Thoracic aorta (tissue), 2 donors: ENCODE results near the gene PDE1A. TPM values are rescaled to one million over a fixed set of nuclear protein-coding genes. Genes with fewer than 3 reads are reported as not detected.

Source experiments
- ATAC-seq: fragments of 150-250 bp; one replicate; pipeline ENCODE4 v1.8.0; 2017; ENCODE audit warnings: low read depth; ENCODE audit not compliant: insufficient number of reproducible peaks, low FRiP score
- DNase-seq: peaks from one replicate; pipeline ENCODE4 v3.0.0-alpha.2; 2020; ENCODE audit warnings: low spot score
- H3K27ac ChIP-seq, 2 donors: fragments of 200-600 bp; sonication (generic); 1 replicate in 1 of 2; 2 replicates in 1 of 2; pipeline ENCODE4 v1.5.1; 2016; ENCODE audit warnings: mild to moderate bottlenecking in 2 of 2, moderate library complexity in 2 of 2
- H3K27me3 ChIP-seq: fragments of 200-600 bp; sonication (generic); replicated peaks from 2 replicates; pipeline ENCODE4 v1.6.0; 2016; ENCODE audit warnings: mild to moderate bottlenecking; ENCODE audit not compliant: insufficient read depth
- H3K36me3 ChIP-seq: fragments of 200-600 bp; sonication (generic); one replicate; pipeline ENCODE4 v1.5.1; 2016
- H3K4me1 ChIP-seq, 2 donors: fragments of 200-600 bp; sonication (generic); 1 replicate in 1 of 2; 2 replicates in 1 of 2; pipeline versions ENCODE4 v1.5.1 to v1.6.0; 2016; ENCODE audit warnings: low read depth in 2 of 2, mild to moderate bottlenecking in 1 of 2; ENCODE audit not compliant: control insufficient read depth in 1 of 2
- H3K4me3 ChIP-seq: fragments of 200-600 bp; sonication (generic); 2 replicates; pipeline ENCODE4 v1.5.1; 2016; ENCODE audit warnings: mild to moderate bottlenecking
- H3K9me3 ChIP-seq: fragments of 200-600 bp; sonication (generic); 2 replicates; pipeline ENCODE4 v1.5.1; 2016
- CTCF ChIP-seq: fragments of 200-600 bp; sonication (generic); IDR thresholded peaks from one replicate; pipeline ENCODE4 v1.5.1; 2019; ENCODE audit warnings: antibody characterized with exemption
- total RNA-seq, 2 donors: library from RNA; depleted of rRNA; stranded (reverse); fragments of >200 nt; gene quantifications; one replicate each; pipeline versions ENCODE4 v1.1.0 to v1.2.3, GENCODE V29; 2016

PDE1A gene
- total RNA-seq, 2 donors from 2014 or later: 31.7 to 35.2 TPM

GRCh38 chr2:182359027-182359989 is 67.5 kb downstream of the PDE1A start:
- DNase-seq: no peak
- no peak for TF ChIP-seq CTCF
- peak overlapping the region; percentile 51 for H3K4me3 ChIP-seq
- no peaks in the 10 kb centered on the region for H3K27me3 ChIP-seq
- peaks cover 8 to 31% of the 10 kb centered on the region in 2 donors for H3K4me1 ChIP-seq
- no peaks in the 10 kb centered on the region for H3K36me3 ChIP-seq
- peak overlapping the region; percentile 55 to 61 for H3K27ac ChIP-seq
- no peaks in the 10 kb centered on the region for H3K9me3 ChIP-seq
- no peak for ATAC-seq

GRCh38 chr2:182358601-182359000 is 68.2 kb downstream of the PDE1A start:
- Histone ChIP-seq H3K36me3 (no peaks in the 10 kb centered on the region), H3K4me1 (peaks cover 8 to 31% of the 10 kb centered on the region in 2 donors), H3K27me3 (no peaks in the 10 kb centered on the region), H3K4me3 (no peak overlapping the region), H3K9me3 (no peaks in the 10 kb centered on the region), H3K27ac (peak overlapping the region; percentile 55 to 61)
- DNase-seq (no peak), ATAC-seq (no peak)
- no peak for TF ChIP-seq CTCF

- peaks cover 13 to 22% of the 10 kb centered on the region in 2 donors for H3K4me1 ChIP-seq
- DNase-seq (no peak), ATAC-seq (no peak)
- H3K36me3 ChIP-seq: no peaks in the 10 kb centered on the region
- no peak overlapping the region for H3K27ac ChIP-seq
- H3K4me3 ChIP-seq: no peak overlapping the region
- no peaks in the 10 kb centered on the region for H3K9me3 ChIP-seq
- no peaks in the 10 kb centered on the region for H3K27me3 ChIP-seq
- TF ChIP-seq CTCF: no peak
Observed at GRCh38 chr2:182355815-182356214, 71.0 kb downstream of the PDE1A start.

- Histone ChIP-seq H3K4me3 (no peak overlapping the region), H3K9me3 (no peaks in the 10 kb centered on the region), H3K27ac (no peak overlapping the region), H3K36me3 (no peaks in the 10 kb centered on the region), H3K4me1 (peaks cover 10 to 11% of the 10 kb centered on the region in 2 donors), H3K27me3 (no peaks in the 10 kb centered on the region)
- ATAC-seq: no peak
- TF ChIP-seq CTCF: no peak
- no peak for DNase-seq
Observed at GRCh38 chr2:182351427-182351826, 75.4 kb downstream of the PDE1A start.

- Histone ChIP-seq H3K27ac (peak overlapping the region; percentile 26 to 47), H3K27me3 (no peaks in the 10 kb centered on the region), H3K36me3 (no peaks in the 10 kb centered on the region), H3K4me3 (peak overlapping the region; percentile 21), H3K9me3 (no peaks in the 10 kb centered on the region), H3K4me1 (peaks cover 8 to 10% of the 10 kb centered on the region in 2 donors)
- ATAC-seq (peak; percentile 37), DNase-seq (no peak)
- TF ChIP-seq CTCF: no peak
Observed at GRCh38 chr2:182349268-182349667, 77.6 kb downstream of the PDE1A start.
